GM21717 (cell line): ENCODE measurements around the gene ABL1.
"Not testable (repeated sequence)": the region's sequence is repeated elsewhere in the genome, so short reads cannot be mapped to it uniquely, and the experiment has no call there.

Experiments
- ATAC-seq: cut with Tn5 transposase; IDR thresholded peaks from one replicate; pipeline ENCODE4 v1.9.1; 2021; ENCODE audit warnings: mild to moderate bottlenecking, moderate library complexity; ENCODE audit not compliant: unreplicated experiment

The ABL1 gene

GRCh38 chr9:130900701-130901497 is 65.8 kb downstream of the ABL1 start:
- no peak for ATAC-seq

DNA sequence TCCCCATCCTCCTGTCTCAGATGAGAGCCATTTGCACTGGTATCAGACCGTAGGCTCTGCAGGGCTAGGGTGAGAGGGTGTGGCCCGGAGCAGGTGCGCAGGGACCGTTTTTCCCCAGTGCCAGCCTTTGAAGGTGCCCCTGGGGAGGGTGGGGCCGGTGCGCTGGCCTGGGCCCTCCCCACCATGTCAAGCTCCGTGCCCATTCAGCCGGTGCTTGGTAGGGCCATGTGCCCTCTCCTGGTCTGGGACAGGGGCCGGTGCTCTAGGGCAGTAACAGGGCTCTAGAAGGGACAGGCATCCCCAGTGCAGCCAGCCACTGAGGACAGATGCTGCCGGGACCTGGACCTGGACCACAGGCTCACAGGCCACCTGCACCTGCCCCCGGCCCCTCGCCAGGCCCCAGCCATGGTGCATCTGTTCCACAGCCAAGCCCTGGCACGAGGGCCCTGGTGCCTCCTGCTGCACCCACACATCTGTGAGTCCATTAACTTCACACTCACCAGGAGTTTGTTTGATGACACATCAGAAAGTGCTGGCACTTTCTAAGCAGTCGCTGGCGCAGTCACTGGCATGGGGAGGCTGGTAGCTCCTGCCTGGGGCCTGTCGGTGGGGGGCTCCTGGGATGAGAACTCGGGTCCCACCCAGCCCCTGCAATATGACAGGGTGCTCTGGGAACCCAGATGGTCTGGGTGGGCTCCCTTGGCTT is 66.6 kb downstream of the ABL1 start:
- ATAC-seq = no peak

DNA sequence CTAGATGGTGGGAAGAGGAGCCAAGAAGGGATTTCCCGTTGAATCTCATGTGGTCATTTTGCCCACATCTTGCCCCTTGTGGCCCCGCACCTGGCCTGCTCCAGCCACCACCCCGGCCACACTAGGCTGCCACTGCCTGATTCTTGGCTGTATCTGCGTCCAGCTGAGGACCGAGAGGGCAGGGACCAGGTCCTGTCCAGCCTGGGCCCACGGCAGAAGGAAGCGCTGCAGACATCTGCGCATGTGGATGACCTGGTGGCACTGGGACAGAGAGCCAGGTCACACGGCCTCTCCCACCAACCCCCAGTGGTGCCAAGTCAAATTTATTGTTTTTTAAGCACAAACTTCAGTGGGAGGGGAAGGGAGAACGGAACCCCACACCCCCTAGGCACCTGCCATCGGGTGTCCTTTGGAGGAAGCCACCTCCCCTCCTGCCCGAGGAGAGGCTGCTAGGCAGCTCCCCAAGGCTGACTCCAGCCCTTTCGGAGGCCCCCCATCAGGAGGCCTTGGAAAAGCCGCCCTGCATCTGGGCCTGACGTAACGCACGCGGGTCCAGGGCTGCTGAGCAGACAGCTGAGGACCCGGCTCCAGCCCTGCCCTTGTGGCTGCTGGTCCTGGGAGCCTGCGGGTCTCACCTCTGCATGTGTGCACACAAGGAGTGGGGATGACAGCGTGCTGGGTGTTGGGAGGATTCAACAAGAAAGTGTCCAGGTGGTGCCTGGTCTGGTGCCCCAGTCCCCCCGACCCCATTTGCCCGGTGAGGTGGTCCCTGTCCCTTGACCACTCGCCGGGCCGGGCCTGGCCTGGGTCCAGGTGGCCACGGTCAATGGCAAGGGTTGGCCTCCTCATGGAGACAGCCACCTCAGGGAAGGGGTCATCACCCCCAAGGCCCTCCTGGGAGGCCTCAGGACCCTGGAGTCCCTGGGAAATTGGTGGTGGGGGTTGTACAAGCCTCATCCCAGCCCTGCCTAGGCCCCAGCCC is 67.4 kb downstream of the ABL1 start:
- ATAC-seq = no peak

GRCh38 chr9:130903194-130904069 is 68.4 kb downstream of the ABL1 start:
- no peak for ATAC-seq

- no peak for ATAC-seq
Observed at GRCh38 chr9:130904070-130905044, 69.3 kb downstream of the ABL1 start.

DNA sequence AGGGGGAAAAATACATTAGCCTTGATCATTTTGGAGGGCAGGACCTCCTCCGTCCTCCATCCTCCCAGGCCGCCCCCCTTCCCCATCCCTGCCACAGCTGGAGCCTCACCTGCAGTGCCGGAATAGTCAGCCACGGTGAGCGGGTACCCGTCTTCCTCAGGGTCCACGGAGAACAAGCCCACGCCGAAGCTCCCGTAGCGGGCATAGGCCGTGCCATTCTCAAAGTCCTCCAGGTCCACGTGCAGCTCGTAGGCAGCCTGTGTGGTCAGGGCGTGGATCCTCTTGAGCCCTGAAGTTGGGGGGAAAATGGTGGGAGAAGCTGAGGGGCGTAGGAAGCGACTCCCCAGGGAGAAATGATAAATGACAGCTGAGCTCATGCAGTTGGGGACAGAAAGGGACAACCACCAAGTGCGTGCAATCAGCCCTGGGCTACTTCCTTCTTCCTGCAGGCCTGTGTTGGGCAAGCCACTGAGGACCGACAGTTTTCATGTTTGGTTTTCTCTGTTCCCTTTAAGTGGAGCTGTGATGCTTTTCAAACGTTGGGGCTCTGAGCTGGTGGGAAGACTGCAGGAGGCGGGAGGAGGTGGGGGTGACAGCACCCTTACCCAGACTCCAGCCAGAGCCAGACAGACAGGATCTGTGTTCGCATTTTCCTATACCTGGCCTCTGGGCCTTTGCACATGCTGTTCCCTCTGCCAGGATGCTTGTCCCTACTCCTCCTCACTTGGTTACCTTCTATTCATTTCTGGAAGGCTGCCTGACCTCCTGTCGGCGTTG is 70.3 kb downstream of the ABL1 start:
- no peak for ATAC-seq

DNA sequence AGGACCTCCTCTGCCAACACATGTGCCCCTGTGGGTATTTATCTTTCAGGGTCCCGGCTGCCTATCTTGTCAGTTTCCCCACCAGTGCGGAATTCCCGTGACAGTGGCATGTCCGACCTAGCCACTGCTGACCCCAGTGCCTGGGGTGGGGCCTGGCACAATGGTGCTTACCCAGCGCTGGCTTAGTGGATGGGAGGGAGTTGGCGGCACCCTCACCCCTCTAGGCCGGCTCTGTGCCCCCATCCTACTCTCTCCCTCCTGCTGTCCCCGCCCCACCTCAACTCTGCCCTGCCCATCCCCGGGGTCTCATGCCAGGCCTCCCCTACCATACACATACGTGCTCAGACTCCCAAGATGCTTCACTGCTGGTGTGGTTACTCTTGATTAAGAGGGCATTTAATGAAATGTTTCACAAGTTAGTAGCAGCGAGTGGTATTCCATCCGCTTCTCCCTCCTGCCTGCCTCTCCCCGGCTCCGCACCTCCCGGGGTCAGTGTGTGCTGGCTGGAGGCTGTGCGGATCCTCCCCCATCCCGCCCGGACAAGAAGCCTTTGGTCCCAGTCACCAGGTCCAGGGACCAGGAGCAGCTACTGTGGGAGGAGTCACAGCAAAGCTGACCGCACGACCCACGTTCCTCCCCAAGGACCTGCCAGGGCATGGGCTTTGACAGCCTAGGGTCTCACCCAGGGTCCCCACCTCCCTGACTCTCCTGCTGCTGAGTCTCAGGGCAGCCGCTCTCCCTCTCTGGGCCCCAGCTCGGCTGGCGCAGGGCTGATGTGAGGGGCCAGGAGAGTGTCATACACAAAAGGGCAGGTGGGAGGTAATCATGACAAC is 71.1 kb downstream of the ABL1 start:
- ATAC-seq = no peak

GRCh38 chr9:130906735-130907416 is 71.8 kb downstream of the ABL1 start:
- ATAC-seq = no peak

DNA sequence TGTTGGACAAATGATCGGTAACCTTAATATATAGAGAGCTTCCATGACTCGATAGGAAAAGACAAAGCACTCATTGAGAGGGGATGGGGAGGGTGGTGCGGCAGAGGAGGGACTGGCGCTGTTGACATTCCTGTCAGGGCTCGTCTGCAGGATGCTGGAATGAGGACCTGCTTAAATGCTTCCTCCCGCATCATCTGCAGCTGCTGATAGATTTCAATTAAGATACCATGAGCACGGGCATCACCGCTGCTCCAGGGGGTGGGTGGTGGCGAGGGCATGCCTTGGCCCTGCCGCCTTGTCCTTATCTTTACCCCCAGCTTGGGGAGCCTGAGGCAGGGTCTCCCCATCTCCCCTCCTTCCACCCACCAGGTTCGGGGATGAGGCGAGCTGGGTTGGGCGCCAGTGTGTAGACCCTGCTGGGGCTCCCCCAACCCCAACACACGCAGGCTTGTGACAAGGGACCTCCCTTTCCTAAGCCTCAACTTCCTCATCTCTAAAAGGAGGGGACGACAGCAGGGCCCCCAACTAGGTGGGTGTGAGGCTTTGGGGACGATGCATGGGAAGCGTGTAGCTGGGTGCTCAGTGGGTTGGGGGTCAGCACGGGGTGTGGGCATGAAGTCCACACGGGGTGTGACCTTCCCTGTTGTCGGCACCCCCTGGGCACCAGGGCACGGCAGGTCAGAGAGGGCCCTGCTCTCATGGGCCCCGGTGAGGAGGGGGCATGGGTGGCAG is 73.3 kb downstream of the ABL1 start:
- no peak for ATAC-seq

- no peak for ATAC-seq
Observed at GRCh38 chr9:130908878-130909355, 73.9 kb downstream of the ABL1 start.

GRCh38 chr9:130910041-130910440 is 75.0 kb downstream of the ABL1 start:
- ATAC-seq = not testable (repeated sequence)

GRCh38 chr9:130910670-130911069 is 75.6 kb downstream of the ABL1 start:
- ATAC-seq = not testable (repeated sequence)

DNA sequence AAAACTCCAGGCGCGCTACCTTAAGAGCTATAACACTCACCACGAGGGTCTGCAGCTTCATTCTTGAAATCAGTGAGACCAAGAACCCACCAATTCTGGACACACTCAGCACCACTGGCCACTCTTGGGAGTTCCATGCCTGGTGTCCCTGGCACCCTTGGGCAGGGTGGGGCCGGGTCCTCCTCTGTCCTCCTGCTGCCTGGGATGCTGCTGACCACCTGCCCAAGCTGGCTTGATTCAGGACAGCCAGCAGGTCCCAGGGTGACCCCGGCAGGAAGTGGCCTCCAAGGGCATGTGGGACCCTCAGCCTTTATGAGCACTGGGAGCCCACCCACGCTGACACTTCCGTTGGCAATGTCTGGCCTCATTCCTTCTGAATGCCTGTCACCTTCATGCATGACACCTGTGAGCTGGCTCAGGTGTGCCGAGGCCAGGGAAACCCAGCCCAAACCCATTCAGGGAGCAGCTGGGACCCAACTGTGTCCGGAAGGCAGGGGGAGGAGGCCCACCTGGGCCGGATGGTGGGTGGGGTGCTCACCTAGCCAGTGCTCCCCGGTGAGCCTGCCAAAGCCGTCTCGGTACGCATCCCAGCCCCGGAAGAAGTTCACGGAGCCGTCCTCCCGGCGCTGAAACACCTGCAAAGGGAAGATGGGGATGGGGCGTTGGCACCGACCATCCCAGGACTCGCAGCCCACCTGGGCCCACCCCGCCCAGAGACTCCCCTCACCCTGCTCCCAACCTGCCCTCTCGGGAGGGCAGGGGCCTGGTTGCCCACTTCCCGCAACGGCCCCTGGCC is 76.4 kb downstream of the ABL1 start:
- ATAC-seq = no peak

DNA sequence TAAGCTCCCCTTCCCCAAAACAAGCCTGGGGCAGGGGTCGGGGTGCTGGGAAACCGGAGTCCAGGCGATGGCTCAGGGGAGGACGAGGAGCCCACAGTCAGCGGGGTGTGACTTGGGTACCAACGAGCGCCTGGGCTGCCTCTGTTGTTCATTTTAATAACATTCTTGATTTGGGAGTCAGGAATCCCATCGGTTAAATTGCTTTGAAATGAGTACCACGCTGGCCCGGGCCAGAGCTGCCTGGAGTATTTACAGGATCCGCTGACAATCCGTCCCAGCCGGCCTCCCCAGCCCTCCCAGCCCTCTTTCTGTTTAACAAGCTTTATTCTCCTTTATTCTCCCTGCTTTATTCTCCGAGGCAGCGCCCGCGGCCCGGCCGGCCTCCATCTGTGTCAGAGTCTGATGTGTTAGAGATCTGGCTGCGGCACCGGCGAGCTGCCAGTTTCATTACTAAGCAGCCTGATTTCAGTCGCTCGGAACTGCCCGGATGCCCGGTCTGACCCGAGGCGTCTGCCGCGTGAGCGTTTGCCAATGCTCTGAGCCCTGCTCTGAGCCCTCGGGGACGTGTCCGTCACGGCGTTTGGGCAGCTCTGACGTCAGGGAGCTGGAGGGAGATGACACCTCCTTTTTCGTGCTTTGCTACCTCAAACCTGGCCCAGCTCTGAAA is 78.0 kb downstream of the ABL1 start:
- no peak for ATAC-seq
